Tibial nerve (tissue), 3 donors: ENCODE data around the gene PHOX2A.

ENCODE experiments used
- EP300 ChIP-seq, 2 donors: sonication (generic); formaldehyde crosslinking; IDR thresholded peaks; one replicate each; pipeline ENCODE4 v1.6.1; 2017; ENCODE audit warnings: antibody characterized with exemption in 2 of 2, mild to moderate bottlenecking in 1 of 2
- POLR2A ChIP-seq, 2 donors: fragments of 450-650 bp; IDR thresholded peaks; one replicate each; pipeline ENCODE4 v1.6.1; 2017; ENCODE audit warnings: antibody characterized with exemption in 2 of 2, mild to moderate bottlenecking in 2 of 2, moderate library complexity in 2 of 2

GRCh38 chr11:72222106-72222891 is 21.7 kb downstream of the PHOX2A start:
- no peak for TF ChIP-seq EP300 (IDR thresholded peaks at IDR 0.05)
- no peak for TF ChIP-seq POLR2A (IDR thresholded peaks at IDR 0.05)
